HL-60 (cell line): ENCODE measurements around the gene DNAH5.

ENCODE experiments used
- CTCF ChIP-seq: IDR thresholded peaks from one replicate; pipeline ENCODE4 v1.5.1; 2011; ENCODE audit warnings: low read length, control low read depth, inconsistent platforms; ENCODE audit not compliant: insufficient read depth
- GABPA ChIP-seq: IDR thresholded peaks from 2 replicates; pipeline ENCODE4 v1.6.1; 2012; ENCODE audit warnings: low read depth
- POLR2AphosphoS5 ChIP-seq: IDR thresholded peaks from 2 replicates; pipeline ENCODE4 v1.6.1; 2012; ENCODE audit warnings: low read depth
- REST ChIP-seq: IDR thresholded peaks from 2 replicates; pipeline ENCODE4 v1.6.1; 2012; ENCODE audit warnings: low read depth; ENCODE audit not compliant: insufficient replicate concordance
- SPI1 ChIP-seq: IDR thresholded peaks from 2 replicates; pipeline ENCODE4 v1.6.1; 2012; ENCODE audit warnings: low read depth, mild to moderate bottlenecking, borderline replicate concordance

GRCh38 chr5:13860146-13860545 is 84.3 kb downstream of the DNAH5 start:
- TF ChIP-seq GABPA (no peak), CTCF (no peak), POLR2AphosphoS5 (no peak), REST (no peak), SPI1 (no peak)
